Motor neuron (in vitro differentiated cells): ENCODE data around the gene PKIG. TPM values are rescaled to one million over a fixed set of nuclear protein-coding genes. Genes with fewer than 3 reads are reported as not detected.
A peak's percentile ranks its signal among the peaks of the same experiment; 100 is the strongest.

ENCODE experiments used
- ATAC-seq, 8 experiments: fragments of 200-7000 bp; cut with Tn5 transposase; replicated peaks in 6 of 8; 2 replicates each; pipeline ENCODE4 v1.8.0; 2021; ENCODE audit warnings: mild to moderate bottlenecking in 8 of 8, moderate library complexity in 8 of 8
- H3K27ac ChIP-seq, 2 donors: fragments of 250-450 bp; sonication (Bioruptor Pico); 2 replicates each; pipeline ENCODE4 v1.9.0; 2021; ENCODE audit warnings: antibody characterized with exemption in 2 of 2, mild to moderate bottlenecking in 2 of 2, moderate library complexity in 1 of 2
- H3K4me1 ChIP-seq, 2 donors: fragments of 250-450 bp; sonication (Bioruptor Pico); replicated peaks in 1 of 2; 2 replicates each; pipeline ENCODE4 v1.6.1; 2021; ENCODE audit warnings: antibody characterized with exemption in 2 of 2, mild to moderate bottlenecking in 2 of 2, moderate library complexity in 1 of 2
- H3K4me3 ChIP-seq, 5 donors: fragments of 250-450 bp; sonication (Bioruptor Pico); 2 replicates each; pipeline ENCODE4 v1.9.0; 2021; ENCODE audit warnings: antibody characterized with exemption in 5 of 5, mild to moderate bottlenecking in 5 of 5, moderate library complexity in 4 of 5
- WGBS, 10 experiments: fragments of 450-650 bp; shearing (Covaris generic); methylation state at CpG; one replicate each; pipeline ENCODE4 v1.0.0; 2022; 5-methylcytosine and 5-hydroxymethylcytosine counted together
- in situ Hi-C, 9 experiments: fragments of 400-800 bp; cut with MboI; loops; one replicate each; pipeline ENCODE4 v1.15.0; 2021; ENCODE audit warnings: low sequenced_read_pairs in 9 of 9, low pct_unique_long_range_greater_than_20kb in 2 of 9; ENCODE audit not compliant: unreplicated experiment in 9 of 9
- total RNA-seq, 8 experiments: library from RNA; unstranded; fragments of 300-600 nt; gene quantifications; 2 replicates each; pipeline versions ENCODE4 v1.2.3 to v1.2.4, GENCODE V29; 2022

Gene PKIG
- total RNA-seq, 8 experiments from 2014 or later = 16.5 to 92.6 (median 28.5) TPM

DNA sequence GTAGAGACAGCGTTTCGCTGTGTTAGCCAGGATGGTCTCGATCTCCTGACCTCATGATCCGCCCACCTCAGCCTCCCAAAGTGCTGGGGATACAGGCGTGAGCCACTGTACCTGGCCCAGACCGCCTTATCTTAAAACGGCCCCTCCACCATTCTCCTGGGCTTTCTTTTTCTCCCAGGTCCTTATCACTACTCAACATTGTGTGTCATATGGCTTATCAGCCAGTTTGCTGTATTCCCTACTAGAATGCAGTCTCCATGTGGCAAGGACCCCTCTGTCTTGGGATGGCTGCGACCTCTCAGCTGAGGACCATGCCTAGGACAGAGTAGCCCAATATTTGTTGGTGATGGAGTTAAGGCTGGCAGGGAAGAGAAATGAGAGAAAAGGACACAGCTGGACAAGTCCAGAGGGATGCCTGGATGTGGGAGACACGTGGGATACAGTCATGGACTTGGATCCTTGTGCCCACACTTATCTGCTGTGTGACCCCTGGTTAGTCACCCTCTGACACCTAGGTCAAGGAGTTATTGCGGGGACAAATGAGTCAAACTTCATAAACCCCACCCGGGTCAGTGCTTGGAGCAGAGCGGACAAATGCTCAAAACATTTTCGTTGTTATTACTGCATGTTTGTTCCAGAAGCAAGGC, 45.1 kb downstream of the PKIG start:
- ATAC-seq = no peak
- Histone ChIP-seq H3K4me1 (peaks cover 5 to 6% of the 10 kb centered on the region in 2 donors), H3K4me3 (no peak overlapping the region), H3K27ac (no peak overlapping the region)
- in situ Hi-C loops = no loop called here
- WGBS, 10 experiments = 73 to 100% (median 87%) methylated on average over 1 to 8 of the region's 13 CpGs; no CpG with 5 or more reads in 1 of the 10 experiments

DNA sequence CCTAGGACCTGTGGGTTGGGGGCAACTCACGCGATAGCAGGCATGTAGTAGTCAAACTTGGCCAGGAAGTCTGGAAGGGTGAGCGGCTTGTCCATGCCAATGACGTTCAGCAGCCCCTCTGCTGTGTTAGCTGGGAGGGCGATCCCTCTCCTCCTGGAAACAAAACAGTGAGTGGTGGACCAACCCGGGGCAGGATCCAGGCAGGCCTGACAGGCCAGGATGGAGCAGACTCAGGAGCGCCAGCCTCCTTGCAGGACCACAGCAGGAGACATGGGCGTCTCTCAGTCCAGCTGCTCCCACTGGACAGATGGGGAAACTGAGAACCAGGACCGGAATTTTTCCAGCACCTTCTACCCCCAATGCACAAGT, 46.6 kb downstream of the PKIG start:
- H3K4me1 ChIP-seq = peaks cover 7 to 8% of the 10 kb centered on the region in 2 donors
- no peak overlapping the region for H3K27ac ChIP-seq
- ATAC-seq = no peak
- H3K4me3 ChIP-seq = no peak overlapping the region
- in situ Hi-C loops = no loop called here
- 40 to 92% (median 88%) methylated on average over 1 to 3 of the region's 9 CpGs; no CpG with 5 or more reads in 5 of the 10 experiments for WGBS, 10 experiments

GRCh38 chr20:44629542-44629941, 47.2 kb downstream of the PKIG start:
- WGBS, 10 experiments = 69 to 100% (median 90%) methylated on average over 1 to 4 of the region's 10 CpGs; no CpG with 5 or more reads in 5 of the 10 experiments
- no peak overlapping the region for H3K4me3 ChIP-seq
- H3K27ac ChIP-seq = no peak overlapping the region
- peaks cover 7 to 8% of the 10 kb centered on the region in 2 donors for H3K4me1 ChIP-seq
- in situ Hi-C loops = no loop called here
- ATAC-seq = peak in 3 of 8 experiments; percentile 18 to 49 (median 34)

DNA sequence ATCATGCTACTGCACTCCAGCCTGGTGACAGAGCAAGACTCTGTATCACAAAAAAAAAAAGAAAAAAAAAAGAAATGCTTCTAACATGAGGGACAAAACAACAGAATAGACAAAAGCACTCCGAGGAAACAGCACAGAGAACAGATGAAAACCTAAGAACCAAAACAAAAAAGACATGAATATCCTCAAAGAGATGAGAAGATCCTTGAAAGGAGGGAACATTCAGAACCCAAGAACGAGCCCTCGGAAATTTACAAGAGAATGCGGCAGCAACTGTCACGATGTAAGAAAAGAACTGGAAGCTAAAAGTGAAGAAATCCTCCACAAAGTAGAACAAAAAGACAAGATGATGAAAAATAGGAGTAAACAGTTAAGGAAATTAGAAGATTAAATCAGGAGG, 47.9 kb downstream of the PKIG start:
- 0 to 95% (median 81%) methylated on average over 1 to 5 of the region's 5 CpGs for WGBS, 10 experiments
- H3K4me3 ChIP-seq = no peak overlapping the region
- H3K27ac ChIP-seq = no peak overlapping the region
- in situ Hi-C loops = no loop called here
- peaks cover 7 to 8% of the 10 kb centered on the region in 2 donors for H3K4me1 ChIP-seq
- ATAC-seq = no peak

GRCh38 chr20:44632103-44632752, 49.8 kb downstream of the PKIG start:
- in situ Hi-C loops = no loop called here
- WGBS, 10 experiments = 52 to 100% (median 79%) methylated on average over 1 to 4 of the region's 8 CpGs; no CpG with 5 or more reads in 4 of the 10 experiments
- peak overlapping the region in 1 of 2 donors; percentile 7 for H3K27ac ChIP-seq
- no peak for ATAC-seq
- H3K4me1 ChIP-seq = peaks cover 7 to 8% of the 10 kb centered on the region in 2 donors
- no peak overlapping the region for H3K4me3 ChIP-seq

- peak in 1 of 8 experiments; percentile 43 for ATAC-seq
- in situ Hi-C loops = no loop called here
- Histone ChIP-seq H3K27ac (no peak overlapping the region), H3K4me1 (peaks cover 7 to 8% of the 10 kb centered on the region in 2 donors), H3K4me3 (no peak overlapping the region)
- 70 to 100% (median 85%) methylated on average over 1 to 2 of the region's 3 CpGs; no CpG with 5 or more reads in 2 of the 10 experiments for WGBS, 10 experiments
Measured at GRCh38 chr20:44633187-44633810, 50.9 kb downstream of the PKIG start.

DNA sequence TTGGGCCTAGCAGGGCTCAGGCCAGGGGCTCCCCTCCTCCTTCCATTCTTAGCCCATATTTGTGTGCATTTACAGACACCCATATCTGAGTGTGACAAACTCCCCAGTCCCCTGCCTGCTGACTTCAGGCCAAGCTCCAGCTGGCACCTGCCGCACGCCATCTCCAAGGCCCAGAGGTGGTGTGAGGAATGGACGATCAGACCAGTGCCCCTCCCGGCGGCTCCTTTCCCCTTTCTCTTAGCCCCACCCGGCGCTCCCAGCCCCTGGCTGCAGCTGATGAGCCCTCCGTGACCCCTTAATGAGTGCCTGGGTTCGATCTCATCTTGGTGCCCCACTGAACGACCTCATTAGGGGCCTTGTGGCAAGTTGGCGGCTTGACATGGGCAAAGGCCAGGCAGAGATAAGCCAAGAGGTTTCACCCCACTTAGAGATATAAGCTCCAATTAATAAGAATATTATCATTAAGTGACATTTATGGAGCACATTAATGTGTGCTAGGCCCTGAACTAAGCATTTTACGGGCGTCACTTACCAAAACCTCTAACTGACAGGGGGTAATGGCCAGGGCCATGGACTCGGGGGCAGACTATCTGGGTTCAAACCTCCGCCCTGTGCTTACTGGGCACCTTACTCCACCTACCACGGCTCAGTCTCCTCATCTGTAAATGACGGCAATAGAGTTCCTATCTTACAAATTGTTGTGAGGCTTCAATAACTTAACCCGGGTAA, 51.7 kb downstream of the PKIG start:
- peaks cover 7 to 8% of the 10 kb centered on the region in 2 donors for H3K4me1 ChIP-seq
- no peak overlapping the region for H3K4me3 ChIP-seq
- in situ Hi-C loops = no loop called here
- H3K27ac ChIP-seq = no peak overlapping the region
- WGBS, 10 experiments = 60 to 100% (median 87%) methylated on average over 1 to 5 of the region's 18 CpGs; no CpG with 5 or more reads in 2 of the 10 experiments
- no peak for ATAC-seq

DNA sequence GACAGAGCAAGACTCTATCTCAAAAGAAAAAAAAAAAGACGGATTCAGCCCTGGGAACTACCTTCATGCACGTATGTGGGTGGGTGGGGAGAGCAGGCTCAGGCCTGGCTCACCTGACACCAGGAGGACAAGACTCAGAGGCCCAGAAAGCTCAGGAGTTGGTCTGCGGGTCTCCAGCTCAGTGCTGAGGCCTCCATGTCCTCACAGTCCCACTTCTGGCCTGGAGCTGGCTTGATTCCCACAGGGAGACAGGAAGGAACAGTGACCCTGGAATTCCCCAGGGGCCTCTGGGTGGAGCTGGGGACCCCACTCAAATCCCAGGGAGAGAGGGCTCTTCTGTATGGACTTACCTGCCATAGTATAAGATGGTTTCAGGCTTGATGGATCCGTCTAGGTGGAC, 53.5 kb downstream of the PKIG start:
- no peak for ATAC-seq
- H3K27ac ChIP-seq = no peak overlapping the region
- WGBS, 10 experiments = 100% methylated on average over 1 of the region's 4 CpGs; no CpG with 5 or more reads in 7 of the 10 experiments
- no peak overlapping the region for H3K4me3 ChIP-seq
- peaks cover 7 to 8% of the 10 kb centered on the region in 2 donors for H3K4me1 ChIP-seq
- in situ Hi-C loops = no loop called here

DNA sequence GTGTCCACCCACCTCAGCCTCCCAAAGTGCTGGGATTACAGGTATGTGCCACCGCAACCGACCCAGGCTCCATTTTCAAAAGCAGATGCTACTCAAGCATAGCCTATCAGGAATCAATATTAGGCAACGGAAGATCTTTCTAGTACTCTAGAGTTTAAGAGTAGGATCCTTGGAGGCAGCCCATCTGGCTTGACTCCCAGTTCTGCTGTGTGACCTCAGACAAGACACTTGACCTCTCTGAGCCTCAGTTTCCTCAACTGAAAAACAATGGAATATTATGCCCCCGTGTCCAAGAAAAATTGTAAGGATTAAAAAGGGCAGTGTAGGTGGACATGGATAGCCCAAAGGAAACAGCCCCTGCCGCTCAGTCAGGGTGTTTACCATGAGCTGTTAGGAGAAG, 54.7 kb downstream of the PKIG start:
- WGBS, 10 experiments = 67 to 100% (median 90%) methylated on average over 1 to 3 of the region's 5 CpGs; no CpG with 5 or more reads in 2 of the 10 experiments
- H3K4me1 ChIP-seq = peaks cover 6 to 8% of the 10 kb centered on the region in 2 donors
- ATAC-seq = no peak

GRCh38 chr20:44637522-44638372, 55.4 kb downstream of the PKIG start:
- Histone ChIP-seq H3K27ac (no peak overlapping the region), H3K4me1 (peaks cover 2 to 9% of the 10 kb centered on the region in 2 donors), H3K4me3 (no peak overlapping the region)
- peak in 2 of 8 experiments; percentile 46 to 56 for ATAC-seq
- in situ Hi-C loops = no loop called here
- WGBS, 10 experiments = 20 to 100% (median 80%) methylated on average over 1 to 4 of the region's 11 CpGs; no CpG with 5 or more reads in 1 of the 10 experiments

More for the DNA sequence above, 54.7 kb downstream of the PKIG start:
- Histone ChIP-seq H3K27ac (no peak overlapping the region), H3K4me3 (no peak overlapping the region)
- in situ Hi-C loops = no loop called here

DNA sequence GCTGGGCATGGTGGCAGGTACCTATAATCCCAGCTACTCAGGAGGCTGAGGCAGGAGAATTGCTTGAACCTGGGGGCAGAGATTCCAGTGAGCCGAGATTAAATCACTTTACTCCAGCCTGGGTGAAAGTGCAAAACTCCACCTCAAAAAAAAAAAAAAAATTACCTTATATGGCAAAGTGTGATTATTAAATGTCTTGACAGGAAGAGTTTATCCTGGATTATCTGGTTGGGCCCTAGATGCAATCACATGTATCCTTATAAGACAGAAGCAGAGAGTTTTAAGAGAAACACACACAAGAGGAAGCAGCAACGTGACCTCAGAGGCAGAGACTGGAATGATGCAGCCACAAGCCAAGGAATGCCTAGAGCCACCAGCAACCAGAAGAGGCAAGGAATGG, 58.1 kb downstream of the PKIG start:
- in situ Hi-C loops = no loop called here
- 55 to 100% (median 90%) methylated on average over 1 to 2 of the region's 2 CpGs; no CpG with 5 or more reads in 3 of the 10 experiments for WGBS, 10 experiments
- no peak for ATAC-seq
- Histone ChIP-seq H3K27ac (no peak overlapping the region), H3K4me3 (no peak overlapping the region), H3K4me1 (peaks cover 3 to 23% of the 10 kb centered on the region in 2 donors)

DNA sequence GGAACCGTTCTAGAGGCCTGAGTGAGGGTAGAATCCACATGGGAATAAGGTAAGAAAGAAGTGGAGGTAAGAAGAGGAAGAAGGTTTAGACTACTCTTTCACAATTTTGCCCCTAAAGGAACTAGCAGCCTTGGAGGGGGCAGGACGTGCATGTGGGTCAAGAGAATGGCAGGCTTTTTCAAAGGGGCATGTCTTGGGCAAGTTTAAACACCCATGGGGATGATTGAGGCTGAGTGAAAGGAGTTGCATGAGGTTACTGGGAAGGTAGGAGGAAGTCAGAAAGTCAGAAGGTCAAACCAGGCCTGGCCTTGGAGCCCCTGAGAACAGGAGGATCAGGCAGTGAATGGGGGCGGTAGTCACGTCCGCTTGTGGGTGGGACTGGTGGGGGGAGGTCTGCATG, 58.9 kb downstream of the PKIG start:
- Histone ChIP-seq H3K4me1 (peaks cover 3 to 28% of the 10 kb centered on the region in 2 donors), H3K4me3 (no peak overlapping the region), H3K27ac (no peak overlapping the region)
- ATAC-seq = no peak
- in situ Hi-C loops = no loop called here
- WGBS, 10 experiments = 94 to 100% (median 100%) methylated on average over 1 to 5 of the region's 5 CpGs; no CpG with 5 or more reads in 2 of the 10 experiments
